ENCODE results near the gene CDC42EP1. TPM values are rescaled to one million over a fixed set of nuclear protein-coding genes. Genes with fewer than 3 reads are reported as not detected.
A peak's percentile ranks its signal among the peaks of the same experiment; 100 is the strongest.
"Not testable (repeated sequence)": the region's sequence is repeated elsewhere in the genome, so short reads cannot be mapped to it uniquely, and the experiment has no call there.

The CDC42EP1 gene
- polyA plus RNA-seq, 3 donors: 32.3 to 36.9 (median 36.7) TPM

DNA sequence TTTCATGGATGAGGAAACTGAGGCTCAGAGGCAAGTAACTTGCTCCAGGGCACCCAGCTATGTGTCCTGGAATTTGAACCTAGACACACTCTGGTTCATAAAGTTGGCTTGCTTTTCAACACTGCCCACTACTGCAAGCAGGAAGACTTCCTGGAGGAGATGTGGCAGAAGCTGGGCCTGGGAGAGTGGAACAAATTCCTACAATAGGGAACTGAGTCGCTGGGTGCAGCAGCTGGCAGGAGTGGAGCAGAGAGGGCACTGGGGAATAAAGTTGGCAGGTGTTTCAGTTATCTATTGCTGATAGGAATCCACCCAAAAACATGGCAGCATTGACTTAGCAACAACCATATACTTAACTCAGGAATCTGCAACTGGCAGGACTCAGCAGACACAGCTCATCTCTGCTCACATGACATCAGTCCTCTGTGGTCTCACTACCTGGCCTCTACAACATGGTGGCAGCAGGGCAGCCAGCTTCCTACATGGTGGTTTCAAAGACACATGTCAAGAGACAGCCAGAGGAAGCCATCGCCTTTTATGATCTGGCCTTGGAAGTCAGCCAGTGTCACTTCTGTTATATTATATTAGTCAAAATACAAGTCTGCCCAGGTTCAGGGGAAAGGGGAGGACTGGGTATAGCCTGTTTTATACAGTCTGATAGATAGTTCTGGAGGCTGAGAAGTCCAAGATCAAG lies 30.5 kb upstream of the CDC42EP1 start:
- no peak for DNase-seq (ENCODE audit: low read depth in 3 of 3, low spot score in 2 of 3)

GRCh38 chr22:37533995-37534394 lies 26.3 kb upstream of the CDC42EP1 start:
- DNase-seq (ENCODE audit: low read depth in 3 of 3, low spot score in 2 of 3): no peak

- DNase-seq (ENCODE audit: low read depth in 3 of 3, low spot score in 2 of 3): no peak
Observed at GRCh38 chr22:37534445-37534844, 25.8 kb upstream of the CDC42EP1 start.

GRCh38 chr22:37535159-37535558 lies 25.1 kb upstream of the CDC42EP1 start:
- no peak for DNase-seq (ENCODE audit: low read depth in 3 of 3, low spot score in 2 of 3)

- DNase-seq (ENCODE audit: low read depth in 3 of 3, low spot score in 2 of 3): peak; percentile 80 to 87 (median 84)
Observed at GRCh38 chr22:37538590-37539357, 21.5 kb upstream of the CDC42EP1 start.

GRCh38 chr22:37539790-37540189 lies 20.5 kb upstream of the CDC42EP1 start:
- not testable (repeated sequence) for DNase-seq (ENCODE audit: low read depth in 3 of 3, low spot score in 2 of 3)

- DNase-seq (ENCODE audit: low read depth in 3 of 3, low spot score in 2 of 3): not testable (repeated sequence)
Observed at GRCh38 chr22:37542416-37542815, 17.9 kb upstream of the CDC42EP1 start.

DNA sequence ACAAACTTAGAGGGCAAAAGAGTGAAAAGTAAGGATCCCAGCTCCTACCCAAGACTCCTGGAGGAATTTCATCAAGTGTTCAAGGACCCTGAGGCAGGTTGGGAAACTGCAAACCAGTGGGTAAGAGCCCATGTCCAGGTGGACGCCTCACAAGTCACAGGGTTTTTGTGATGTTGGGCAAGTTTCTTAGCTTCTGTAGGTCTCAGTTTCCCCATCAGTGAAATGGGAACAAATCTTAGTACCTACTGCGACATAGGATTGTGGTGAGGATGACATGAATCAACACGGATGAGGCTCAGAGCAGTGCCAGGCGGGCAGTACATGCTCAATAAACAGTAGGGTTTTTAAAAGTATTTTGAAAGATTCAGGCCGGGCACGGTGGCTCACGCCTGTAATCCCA lies 17.3 kb upstream of the CDC42EP1 start:
- no peak for DNase-seq (ENCODE audit: low read depth in 3 of 3, low spot score in 2 of 3)

DNA sequence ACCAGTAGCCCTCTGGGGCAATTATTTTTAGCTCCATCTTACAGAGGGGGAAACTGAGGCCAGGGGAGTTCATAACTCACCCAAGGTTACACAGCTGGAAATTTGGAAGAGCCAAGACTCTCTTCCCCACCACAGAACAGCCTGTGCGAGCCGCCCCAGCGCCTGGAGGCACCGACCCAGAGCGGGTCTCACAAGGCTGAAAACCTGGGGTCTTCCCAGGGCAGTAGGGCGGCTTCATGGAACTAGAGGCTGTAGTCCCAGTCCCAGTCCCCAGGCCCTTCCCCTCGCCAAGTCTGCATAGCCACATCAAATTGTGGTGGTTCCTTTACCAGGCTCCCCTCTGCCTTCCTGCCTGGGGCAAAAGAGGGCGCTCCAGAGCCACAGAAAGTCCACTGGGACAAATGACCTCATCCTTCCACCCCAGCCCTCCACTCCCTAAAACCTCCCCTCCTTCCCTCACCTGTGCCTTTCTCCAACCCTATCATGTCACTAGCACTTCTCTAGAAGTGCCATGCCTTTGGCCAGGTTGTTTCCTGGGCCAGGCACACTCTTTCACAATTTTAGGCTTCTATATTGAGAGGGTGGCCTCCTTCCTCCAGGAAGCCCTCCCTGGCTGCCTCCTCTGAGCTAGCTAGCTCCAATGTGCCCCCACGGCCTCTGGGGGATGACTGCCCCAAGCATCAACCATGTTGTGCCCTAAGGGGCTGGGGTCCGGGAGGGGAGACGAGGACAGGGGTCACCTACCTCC lies 15.2 kb upstream of the CDC42EP1 start:
- no peak for DNase-seq (ENCODE audit: low read depth in 3 of 3, low spot score in 2 of 3)

GRCh38 chr22:37545703-37546436 lies 14.4 kb upstream of the CDC42EP1 start:
- DNase-seq (ENCODE audit: low read depth in 3 of 3, low spot score in 2 of 3): peak in 2 of 3 donors; percentile 86 to 89

DNA sequence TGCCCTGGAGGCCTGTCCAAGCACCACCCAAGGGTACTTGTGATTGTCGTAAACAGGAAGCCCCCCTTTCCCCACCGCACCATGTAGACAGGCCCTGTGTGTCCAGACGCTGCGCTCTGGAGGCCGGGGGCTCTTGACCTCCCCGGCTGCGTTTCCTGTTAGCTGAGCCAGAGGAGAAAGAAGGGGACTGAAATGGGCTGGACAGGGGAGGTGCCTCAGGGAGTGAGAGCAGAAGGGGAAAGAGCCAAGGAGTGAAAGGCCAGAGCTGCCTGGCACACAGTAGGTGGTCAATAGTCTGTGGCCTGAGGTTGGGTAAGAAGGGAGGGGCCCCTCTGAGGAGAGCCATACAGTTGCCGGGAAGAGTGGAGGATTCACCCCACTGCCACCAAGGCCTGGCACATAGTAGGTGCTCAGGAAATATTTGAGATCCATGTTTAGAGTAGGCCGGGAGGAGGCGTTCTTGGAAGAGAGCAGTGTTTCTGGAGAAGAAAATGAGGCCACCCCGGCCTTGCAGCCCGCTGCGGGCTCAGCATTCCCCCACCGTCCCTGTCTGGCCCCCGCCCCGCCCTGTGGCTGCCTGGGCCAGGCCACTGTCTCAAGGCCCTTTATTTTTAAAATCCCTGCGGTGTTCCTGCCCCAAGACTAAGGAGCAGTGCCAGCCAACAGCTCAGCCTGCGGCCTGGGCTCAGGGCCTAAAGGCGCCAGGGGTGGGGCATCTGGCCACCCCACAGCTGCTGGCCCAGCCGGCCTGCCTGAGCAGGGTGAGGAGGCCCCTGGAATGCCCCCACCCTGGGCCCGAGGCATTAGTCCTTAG lies 13.6 kb upstream of the CDC42EP1 start:
- no peak for DNase-seq (ENCODE audit: low read depth in 3 of 3, low spot score in 2 of 3)

DNA sequence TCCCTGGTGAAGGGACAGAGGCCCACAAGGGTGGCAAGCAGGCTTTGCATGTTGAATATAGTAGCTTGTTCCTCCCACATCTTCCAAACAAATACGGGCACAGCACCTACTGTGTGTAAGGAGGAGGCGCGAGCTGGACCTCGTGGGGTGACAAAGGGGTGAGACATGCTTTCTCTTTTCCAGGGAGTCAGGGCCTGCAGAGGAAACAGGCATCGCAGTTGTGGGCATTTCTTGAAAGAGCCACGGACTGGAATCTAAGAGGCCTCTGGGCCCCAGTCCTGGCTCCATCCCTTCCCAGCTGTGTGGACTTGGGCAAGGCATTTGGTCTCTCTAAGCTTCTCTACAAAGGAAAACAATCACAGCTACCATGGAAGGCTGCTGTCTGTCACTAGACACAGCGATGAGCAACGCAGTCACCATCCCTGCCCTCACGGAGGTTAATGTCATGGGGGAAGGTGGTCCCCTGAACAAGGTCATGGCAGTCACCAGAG lies 13.0 kb upstream of the CDC42EP1 start:
- DNase-seq (ENCODE audit: low read depth in 3 of 3, low spot score in 2 of 3): no peak

DNA sequence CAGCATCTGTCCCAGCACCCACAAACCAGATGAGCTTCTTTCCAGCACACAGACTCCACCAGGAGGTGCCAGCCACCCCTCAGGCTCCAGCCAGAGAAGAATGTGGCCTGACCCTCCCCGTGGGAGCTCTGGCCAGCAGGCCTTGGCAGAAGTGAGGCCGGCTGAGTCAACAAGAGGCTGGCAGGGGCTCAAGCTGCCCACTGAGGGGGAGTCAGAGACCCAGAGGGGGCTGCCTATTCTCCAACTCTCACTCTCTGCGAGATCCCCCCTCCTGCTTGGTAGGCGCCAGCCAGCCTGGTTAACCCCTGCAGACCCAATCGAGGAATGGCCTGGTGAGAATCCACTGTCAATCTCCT lies 10.6 kb upstream of the CDC42EP1 start:
- peak in 1 of 3 donors; percentile 56 for DNase-seq (ENCODE audit: low read depth in 3 of 3, low spot score in 2 of 3)

DNA sequence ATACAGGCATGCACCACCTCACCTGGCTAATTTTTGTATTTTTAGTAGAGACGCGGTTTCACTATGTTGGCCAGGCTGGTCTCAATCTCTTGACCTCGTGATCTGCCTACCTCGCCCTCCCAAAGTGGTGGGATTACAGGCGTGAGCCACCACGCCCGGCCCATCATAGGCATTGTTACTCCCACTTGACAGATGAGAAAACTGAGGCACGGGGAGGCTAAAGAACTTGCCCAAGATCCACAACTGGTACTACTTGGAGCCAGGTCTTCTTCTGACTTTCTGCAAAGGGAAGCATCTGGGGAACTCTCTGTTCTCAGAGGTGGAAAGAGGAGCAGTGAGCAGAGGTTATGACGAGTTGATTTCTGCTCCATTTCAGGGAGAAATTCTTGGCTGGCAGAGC lies 9.4 kb upstream of the CDC42EP1 start:
- not testable (repeated sequence) for DNase-seq (ENCODE audit: low read depth in 3 of 3, low spot score in 2 of 3)

DNA sequence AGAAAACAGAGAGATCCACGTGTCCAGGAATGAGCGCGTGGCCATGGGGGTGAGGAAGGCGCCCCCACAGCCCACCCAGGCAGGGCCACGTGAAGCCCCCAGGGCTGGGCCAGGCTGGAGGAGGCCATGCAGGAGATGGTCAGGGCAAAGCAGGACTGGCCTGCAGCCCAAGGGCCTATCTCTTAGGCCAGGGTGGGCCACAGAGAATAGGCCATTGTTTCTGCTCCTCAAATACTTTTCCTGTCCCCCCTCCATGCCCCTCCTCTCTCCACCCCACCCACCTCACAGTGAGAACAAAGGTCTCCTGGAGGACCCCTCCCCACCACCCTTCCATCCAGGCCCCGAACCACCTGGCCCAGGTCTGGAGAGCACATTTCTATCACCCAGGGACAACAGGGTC lies 8.3 kb upstream of the CDC42EP1 start:
- no peak for DNase-seq (ENCODE audit: low read depth in 3 of 3, low spot score in 2 of 3)

GRCh38 chr22:37552524-37553163 lies 7.6 kb upstream of the CDC42EP1 start:
- peak in 1 of 3 donors; percentile 70 for DNase-seq (ENCODE audit: low read depth in 3 of 3, low spot score in 2 of 3)

DNA sequence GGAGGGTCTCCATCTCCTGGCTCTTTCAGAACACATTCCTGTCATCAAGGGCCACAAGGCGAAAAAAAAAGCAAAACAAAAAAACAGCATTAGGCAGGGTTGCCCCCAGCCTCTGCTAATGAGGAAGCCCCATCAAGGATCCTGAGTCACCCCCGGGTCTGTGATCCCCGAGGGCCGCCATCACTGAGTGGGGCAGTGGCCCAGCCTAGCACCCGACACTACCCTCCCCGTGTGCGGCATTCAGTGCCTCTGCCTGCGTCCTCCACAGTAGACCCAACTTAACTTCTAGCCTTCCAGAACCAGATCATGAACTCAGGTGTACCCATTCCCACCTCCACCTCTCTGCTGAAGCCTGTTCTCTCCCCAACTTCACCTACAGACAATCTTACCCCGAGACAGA lies 6.6 kb upstream of the CDC42EP1 start:
- DNase-seq (ENCODE audit: low read depth in 3 of 3, low spot score in 2 of 3): no peak

- no peak for DNase-seq (ENCODE audit: low read depth in 3 of 3, low spot score in 2 of 3)
Observed at GRCh38 chr22:37555029-37555428, 5.3 kb upstream of the CDC42EP1 start.

DNA sequence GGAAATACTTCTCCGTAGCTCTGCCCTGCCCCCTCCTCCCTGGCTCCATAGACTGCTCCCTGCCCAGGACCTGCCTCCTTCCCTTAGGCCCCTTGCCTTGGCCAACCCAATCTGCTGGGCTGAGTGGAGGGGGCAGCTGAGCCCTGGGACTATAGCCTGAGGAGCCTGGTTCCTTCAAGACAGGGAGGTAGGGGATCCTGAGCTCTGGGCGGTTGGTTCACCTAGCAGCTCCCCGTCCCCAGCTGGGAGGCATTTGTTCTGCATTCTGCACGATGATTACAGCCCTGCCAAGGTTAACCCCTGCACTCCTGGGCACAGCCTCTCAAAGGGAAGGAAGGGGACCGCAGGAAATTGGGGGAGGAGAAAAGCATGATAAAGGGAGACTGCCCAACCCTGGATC lies 3.6 kb upstream of the CDC42EP1 start:
- no peak for DNase-seq (ENCODE audit: low read depth in 3 of 3, low spot score in 2 of 3)
